Large intestine (tissue), 3 donors: ENCODE data around the gene CASD1. TPM values are rescaled to one million over a fixed set of nuclear protein-coding genes. Genes with fewer than 3 reads are reported as not detected.

Experiments
- DNase-seq, 2 donors: peaks; one replicate each; pipeline versions ENCODE4 v3.0.0 to v3.0.0-alpha.2; 2013
- H3K27ac ChIP-seq: one replicate; pipeline ENCODE4 v1.5.1; 2013; ENCODE audit warnings: low read length
- H3K27me3 ChIP-seq: 2 replicates; pipeline ENCODE4 v1.6.1; 2013; ENCODE audit warnings: low read length; ENCODE audit not compliant: control insufficient read depth, insufficient read depth
- H3K36me3 ChIP-seq: 2 replicates; pipeline ENCODE4 v1.6.1; 2013; ENCODE audit warnings: low read length; ENCODE audit not compliant: control insufficient read depth, insufficient read depth
- H3K4me1 ChIP-seq: one replicate; pipeline ENCODE4 v1.6.1; 2013; ENCODE audit warnings: low read length; ENCODE audit not compliant: control insufficient read depth, insufficient read depth
- H3K4me3 ChIP-seq: one replicate; pipeline ENCODE4 v1.5.1; 2013; ENCODE audit warnings: low read length
- H3K9me3 ChIP-seq: one replicate; pipeline ENCODE4 v1.6.1; 2013; ENCODE audit warnings: mild to moderate bottlenecking, low read depth, low read length, moderate library complexity; ENCODE audit not compliant: control insufficient read depth
- WGBS: methylation state at CpG from one replicate; pipeline ENCODE4 v1.1.5; 2013; ENCODE audit warnings: low lambda C conversion rate; ENCODE audit not compliant: insufficient coverage; 5-methylcytosine and 5-hydroxymethylcytosine counted together
- polyA plus RNA-seq: library from polyadenylated mRNA; unstranded; fragments of 120-200 nt; gene quantifications from one replicate; pipeline ENCODE4 v1.2.1, GENCODE V29; 2013

CASD1 gene
- polyA plus RNA-seq, 1 donor: 31.0 TPM

DNA sequence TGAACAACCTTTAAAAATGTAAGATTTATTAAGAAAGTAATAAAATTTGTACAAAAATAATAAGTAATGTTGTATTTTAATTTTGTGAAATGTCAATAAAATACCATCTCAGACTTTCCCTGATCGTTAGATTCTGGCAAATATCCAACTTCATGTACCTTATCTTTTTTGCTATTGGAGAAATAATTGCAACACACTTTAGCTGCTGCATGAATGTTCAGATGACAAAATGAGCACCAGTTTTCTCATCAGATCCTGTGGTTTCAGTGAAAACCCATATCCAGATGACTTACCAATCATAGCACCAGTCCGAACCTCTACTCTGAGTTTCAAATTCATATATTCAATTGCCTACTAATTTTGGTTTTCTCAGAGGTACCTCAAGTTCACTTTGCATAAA is 69.9 kb downstream of the CASD1 start:
- H3K4me1 ChIP-seq: peaks cover 3% of the 10 kb centered on the region
- no peak for DNase-seq
- H3K36me3 ChIP-seq: no peaks in the 10 kb centered on the region
- no peaks in the 10 kb centered on the region for H3K27me3 ChIP-seq
- H3K9me3 ChIP-seq: peaks cover 11% of the 10 kb centered on the region
- H3K4me3 ChIP-seq: no peak overlapping the region
- H3K27ac ChIP-seq: no peak overlapping the region
- WGBS: 17% methylated on average over 1 of the region's 2 CpGs

DNA sequence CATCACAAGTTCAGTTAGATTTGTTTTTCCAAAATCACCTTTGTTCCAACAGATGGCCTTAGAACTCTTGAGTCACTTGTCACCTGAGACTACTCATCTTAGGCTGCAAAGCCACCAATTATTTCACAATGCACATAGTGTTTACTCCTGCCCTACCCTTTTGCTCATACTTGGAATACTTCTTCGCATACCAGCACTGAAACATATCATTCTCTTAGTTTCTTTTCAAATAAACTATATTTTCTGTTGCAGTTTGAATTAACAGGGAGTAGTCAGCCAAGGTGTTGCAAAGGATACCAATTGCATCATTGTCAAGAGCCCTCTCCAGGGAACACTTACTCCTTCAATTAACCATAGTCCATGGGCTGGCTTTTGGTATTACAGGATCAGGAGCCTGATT is 71.0 kb downstream of the CASD1 start:
- Histone ChIP-seq H3K4me1 (peaks cover 3% of the 10 kb centered on the region), H3K27ac (peak overlapping the region; percentile 73), H3K9me3 (peaks cover 5% of the 10 kb centered on the region), H3K36me3 (no peaks in the 10 kb centered on the region), H3K4me3 (no peak overlapping the region), H3K27me3 (no peaks in the 10 kb centered on the region)
- peak; percentile 68 to 69 for DNase-seq
- WGBS: 57% methylated on average over 1 of the region's 1 CpG

DNA sequence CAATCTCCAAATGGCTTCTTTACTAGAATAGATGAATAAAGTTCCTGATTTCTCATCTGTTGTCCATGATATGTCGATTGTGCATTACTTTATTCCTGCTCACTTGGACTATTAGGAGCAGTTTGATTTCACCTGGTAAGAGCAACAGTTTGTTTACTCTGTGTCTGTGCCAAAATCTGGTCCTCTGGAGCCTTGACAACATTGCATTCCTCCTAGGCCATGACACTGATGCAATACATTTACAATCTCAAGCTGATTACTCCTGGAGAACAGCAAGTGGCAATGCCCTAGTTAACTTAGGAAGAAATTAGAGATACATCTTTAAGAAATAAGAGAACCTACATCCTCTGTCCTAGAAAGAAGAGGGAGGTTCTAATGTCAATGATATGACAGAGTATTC is 74.5 kb downstream of the CASD1 start:
- Histone ChIP-seq H3K27me3 (no peaks in the 10 kb centered on the region), H3K27ac (no peak overlapping the region), H3K4me1 (no peaks in the 10 kb centered on the region), H3K4me3 (no peak overlapping the region), H3K36me3 (no peaks in the 10 kb centered on the region), H3K9me3 (no peaks in the 10 kb centered on the region)
- no CpG with 5 or more reads among the region's 1 CpG for WGBS
- DNase-seq: no peak

DNA sequence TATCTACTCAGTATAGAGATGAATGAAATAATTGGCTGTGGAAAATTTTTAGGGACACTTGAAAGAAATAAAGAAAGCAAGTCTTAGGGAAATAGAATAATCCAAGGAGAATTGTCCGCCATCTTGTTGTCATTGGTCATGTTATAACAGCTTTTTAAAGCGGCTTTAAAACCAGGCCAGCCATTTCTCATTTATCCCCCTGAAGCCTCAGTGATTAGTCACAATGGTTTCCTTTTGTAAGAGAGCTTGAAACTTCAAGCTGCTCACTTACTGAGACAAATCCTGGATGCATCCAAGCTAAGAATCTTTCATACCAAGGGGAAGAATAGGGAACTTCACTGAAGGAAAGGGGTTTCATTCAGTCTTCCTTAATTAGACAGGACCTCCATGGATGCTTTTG is 78.5 kb downstream of the CASD1 start:
- H3K27ac ChIP-seq: no peak overlapping the region
- H3K4me1 ChIP-seq: no peaks in the 10 kb centered on the region
- no CpG with 5 or more reads among the region's 2 CpGs for WGBS
- H3K27me3 ChIP-seq: no peaks in the 10 kb centered on the region
- no peaks in the 10 kb centered on the region for H3K9me3 ChIP-seq
- no peak for DNase-seq
- H3K36me3 ChIP-seq: no peaks in the 10 kb centered on the region
- H3K4me3 ChIP-seq: no peak overlapping the region

- H3K36me3 ChIP-seq: no peaks in the 10 kb centered on the region
- 89% methylated on average over 3 of the region's 4 CpGs for WGBS
- no peak overlapping the region for H3K4me3 ChIP-seq
- H3K4me1 ChIP-seq: peaks cover 5% of the 10 kb centered on the region
- H3K27me3 ChIP-seq: peaks cover 5% of the 10 kb centered on the region
- H3K9me3 ChIP-seq: no peaks in the 10 kb centered on the region
- DNase-seq: no peak
- no peak overlapping the region for H3K27ac ChIP-seq
Measured at GRCh38 chr7:94590526-94591162, 81.0 kb downstream of the CASD1 start.

GRCh38 chr7:94591176-94591575 is 81.6 kb downstream of the CASD1 start:
- Histone ChIP-seq H3K9me3 (no peaks in the 10 kb centered on the region), H3K27ac (no peak overlapping the region), H3K4me3 (no peak overlapping the region), H3K36me3 (no peaks in the 10 kb centered on the region), H3K4me1 (peaks cover 5% of the 10 kb centered on the region), H3K27me3 (peaks cover 5% of the 10 kb centered on the region)
- no peak for DNase-seq
- WGBS: no CpG with 5 or more reads among the region's 2 CpGs

DNA sequence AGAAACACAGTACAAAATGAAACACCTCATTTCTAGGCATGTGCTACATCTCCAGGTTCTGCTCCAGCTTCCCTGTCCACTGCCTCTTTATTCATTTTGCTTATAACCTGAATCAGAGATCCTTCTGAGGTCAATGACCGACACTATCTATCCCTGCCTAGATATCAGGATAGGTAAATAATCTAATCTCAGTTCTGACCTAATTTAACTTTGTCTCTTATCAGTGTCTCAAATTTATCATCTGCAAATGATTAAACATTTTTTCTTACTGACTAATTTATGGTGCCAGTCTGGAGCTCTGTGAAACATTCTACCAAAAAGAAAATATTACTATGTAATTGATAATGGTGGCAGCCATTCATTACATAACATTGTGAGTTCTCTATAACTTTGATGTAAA is 85.3 kb downstream of the CASD1 start:
- H3K9me3 ChIP-seq: no peaks in the 10 kb centered on the region
- peak; percentile 6 to 15 for DNase-seq
- H3K4me1 ChIP-seq: peaks cover 5% of the 10 kb centered on the region
- H3K27ac ChIP-seq: no peak overlapping the region
- peaks cover 5% of the 10 kb centered on the region for H3K27me3 ChIP-seq
- peaks cover 2% of the 10 kb centered on the region for H3K36me3 ChIP-seq
- no CpG with 5 or more reads among the region's 1 CpG for WGBS
- H3K4me3 ChIP-seq: no peak overlapping the region

- peaks cover 5% of the 10 kb centered on the region for H3K27me3 ChIP-seq
- peaks cover 5% of the 10 kb centered on the region for H3K4me1 ChIP-seq
- no peak overlapping the region for H3K27ac ChIP-seq
- H3K9me3 ChIP-seq: no peaks in the 10 kb centered on the region
- no peak overlapping the region for H3K4me3 ChIP-seq
- H3K36me3 ChIP-seq: peaks cover 2% of the 10 kb centered on the region
- DNase-seq: no peak
- WGBS: 86% methylated on average over 1 of the region's 4 CpGs
Measured at GRCh38 chr7:94595717-94596116, 86.1 kb downstream of the CASD1 start.

GRCh38 chr7:94600267-94600666 is 90.7 kb downstream of the CASD1 start:
- H3K9me3 ChIP-seq: no peaks in the 10 kb centered on the region
- no peak overlapping the region for H3K27ac ChIP-seq
- H3K4me1 ChIP-seq: peaks cover 4% of the 10 kb centered on the region
- H3K36me3 ChIP-seq: peaks cover 2% of the 10 kb centered on the region
- DNase-seq: no peak
- H3K27me3 ChIP-seq: no peaks in the 10 kb centered on the region
- WGBS: 100% methylated on average over 2 of the region's 3 CpGs
- no peak overlapping the region for H3K4me3 ChIP-seq

- no peak for DNase-seq
- H3K9me3 ChIP-seq: no peaks in the 10 kb centered on the region
- no peaks in the 10 kb centered on the region for H3K4me1 ChIP-seq
- no peak overlapping the region for H3K27ac ChIP-seq
- no peaks in the 10 kb centered on the region for H3K27me3 ChIP-seq
- H3K36me3 ChIP-seq: peaks cover 2% of the 10 kb centered on the region
- no peak overlapping the region for H3K4me3 ChIP-seq
- WGBS: no CpG with 5 or more reads among the region's 1 CpG
Measured at GRCh38 chr7:94602181-94602580, 92.6 kb downstream of the CASD1 start.

- H3K4me1 ChIP-seq: no peaks in the 10 kb centered on the region
- no peak overlapping the region for H3K4me3 ChIP-seq
- DNase-seq: no peak
- no peaks in the 10 kb centered on the region for H3K36me3 ChIP-seq
- no peaks in the 10 kb centered on the region for H3K9me3 ChIP-seq
- no peaks in the 10 kb centered on the region for H3K27me3 ChIP-seq
- 100% methylated on average over 1 of the region's 1 CpG for WGBS
- no peak overlapping the region for H3K27ac ChIP-seq
Measured at GRCh38 chr7:94605031-94605430, 95.4 kb downstream of the CASD1 start.
